NCI-H1048 (cell line): Measurements from ENCODE around the gene CHN2.

ENCODE experiments used
- DNase-seq: peaks from one replicate; lab custom pipeline; 2025; lab: John Stamatoyannopoulos, UW

The CHN2 gene

GRCh38 chr7:29285444-29285793, 90.8 kb downstream of the CHN2 start:
- no peak for DNase-seq

GRCh38 chr7:29285861-29286260, 91.3 kb downstream of the CHN2 start:
- no peak for DNase-seq

GRCh38 chr7:29287366-29287765, 92.8 kb downstream of the CHN2 start:
- DNase-seq, result no peak

GRCh38 chr7:29288181-29289091, 93.9 kb downstream of the CHN2 start:
- DNase-seq, result no peak

GRCh38 chr7:29289156-29290021, 94.8 kb downstream of the CHN2 start:
- peak; percentile 46 for DNase-seq

- no peak for DNase-seq
Observed at GRCh38 chr7:29290829-29291228, 96.3 kb downstream of the CHN2 start.

GRCh38 chr7:29291723-29292618, 97.4 kb downstream of the CHN2 start:
- DNase-seq, result no peak

GRCh38 chr7:29292886-29293658, 98.5 kb downstream of the CHN2 start:
- no peak for DNase-seq

- no peak for DNase-seq
Observed at GRCh38 chr7:29296421-29296820, 101.8 kb downstream of the CHN2 start.

- no peak for DNase-seq
Observed at GRCh38 chr7:29297194-29297890, 102.8 kb downstream of the CHN2 start.

GRCh38 chr7:29299086-29299485, 104.5 kb downstream of the CHN2 start:
- no peak for DNase-seq

GRCh38 chr7:29300026-29300480, 105.5 kb downstream of the CHN2 start:
- no peak for DNase-seq

- no peak for DNase-seq
Observed at GRCh38 chr7:29300649-29301048, 106.1 kb downstream of the CHN2 start.

GRCh38 chr7:29302666-29303395, 108.3 kb downstream of the CHN2 start:
- no peak for DNase-seq

GRCh38 chr7:29304756-29305155, 110.2 kb downstream of the CHN2 start:
- DNase-seq, result no peak

GRCh38 chr7:29306319-29306991, 111.9 kb downstream of the CHN2 start:
- no peak for DNase-seq

- DNase-seq, result no peak
Observed at GRCh38 chr7:29308424-29308823, 113.8 kb downstream of the CHN2 start.

- DNase-seq, result no peak
Observed at GRCh38 chr7:29309041-29309854, 114.7 kb downstream of the CHN2 start.
